ENCODE results near the gene GTF3C4.

GTF3C4 gene

DNA sequence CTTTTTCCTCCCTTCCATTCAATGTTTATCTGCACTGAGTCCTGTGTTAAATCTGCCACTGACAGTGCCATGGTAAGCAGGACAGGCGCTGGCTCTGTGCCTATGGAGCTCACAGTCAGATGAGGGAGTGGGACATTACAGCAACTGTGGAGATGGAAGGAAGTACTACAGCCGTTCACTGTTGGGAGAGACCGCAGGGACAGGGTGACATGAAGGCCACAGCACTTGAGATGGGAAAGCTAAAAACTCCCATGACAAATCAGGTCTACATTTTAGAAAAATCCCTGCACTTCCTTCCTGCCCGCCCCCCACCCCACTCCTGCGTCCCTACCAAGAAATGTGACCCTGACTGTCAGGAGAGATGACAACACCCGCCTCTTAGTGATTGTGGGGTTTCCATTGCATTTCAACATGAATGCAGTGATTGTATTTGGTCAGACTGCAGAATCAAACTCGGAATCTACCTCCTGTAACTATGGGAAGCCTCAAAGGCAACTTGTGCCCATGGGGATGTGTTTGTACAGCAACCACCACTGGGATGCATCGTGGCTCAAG lies 56.4 kb downstream of the GTF3C4 start:
- H3K27me3 ChIP-seq, result peaks cover 0 to 30% of the 10 kb centered on the region in 2 donors
- H3K9me3 ChIP-seq, result no peaks in the 10 kb centered on the region
- no peaks in the 10 kb centered on the region for H3K4me1 ChIP-seq
- H3K27ac ChIP-seq, result no peak overlapping the region
- H3K36me3 ChIP-seq, result no peaks in the 10 kb centered on the region
- H3K4me3 ChIP-seq, result no peak overlapping the region
- TF ChIP-seq, protein P1, sequence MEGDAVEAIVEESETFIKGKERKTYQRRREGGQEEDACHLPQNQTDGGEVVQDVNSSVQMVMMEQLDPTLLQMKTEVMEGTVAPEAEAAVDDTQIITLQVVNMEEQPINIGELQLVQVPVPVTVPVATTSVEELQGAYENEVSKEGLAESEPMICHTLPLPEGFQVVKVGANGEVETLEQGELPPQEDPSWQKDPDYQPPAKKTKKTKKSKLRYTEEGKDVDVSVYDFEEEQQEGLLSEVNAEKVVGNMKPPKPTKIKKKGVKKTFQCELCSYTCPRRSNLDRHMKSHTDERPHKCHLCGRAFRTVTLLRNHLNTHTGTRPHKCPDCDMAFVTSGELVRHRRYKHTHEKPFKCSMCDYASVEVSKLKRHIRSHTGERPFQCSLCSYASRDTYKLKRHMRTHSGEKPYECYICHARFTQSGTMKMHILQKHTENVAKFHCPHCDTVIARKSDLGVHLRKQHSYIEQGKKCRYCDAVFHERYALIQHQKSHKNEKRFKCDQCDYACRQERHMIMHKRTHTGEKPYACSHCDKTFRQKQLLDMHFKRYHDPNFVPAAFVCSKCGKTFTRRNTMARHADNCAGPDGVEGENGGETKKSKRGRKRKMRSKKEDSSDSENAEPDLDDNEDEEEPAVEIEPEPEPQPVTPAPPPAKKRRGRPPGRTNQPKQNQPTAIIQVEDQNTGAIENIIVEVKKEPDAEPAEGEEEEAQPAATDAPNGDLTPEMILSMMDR (IDR thresholded peaks at IDR 0.05), result no peak
- intact Hi-C loops (cut with DNase I; ENCODE audit: low total_unique reads), result no loop called here
- DNase-seq, result peak in 1 of 2 donors; percentile 15

DNA sequence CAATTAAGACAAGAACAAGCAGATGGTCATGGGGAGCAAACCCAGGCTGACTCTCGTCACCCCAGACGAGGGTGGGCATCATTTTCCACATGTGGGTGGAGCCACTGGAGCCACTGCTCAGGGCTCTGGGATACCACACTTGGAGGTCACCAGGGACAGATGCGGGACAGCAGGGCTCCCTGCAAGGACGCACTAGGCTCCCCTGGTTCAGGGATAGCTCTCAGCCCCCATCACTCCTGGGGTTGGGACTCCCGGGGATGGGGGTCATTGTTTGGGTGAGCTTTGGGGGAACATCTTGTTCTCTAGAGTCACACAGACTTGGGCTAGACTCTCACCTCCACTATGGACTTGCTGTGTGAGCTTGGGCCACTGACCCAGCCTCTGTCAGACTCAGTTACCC lies 57.8 kb downstream of the GTF3C4 start:
- Histone ChIP-seq H3K4me3 (no peak overlapping the region), H3K27ac (no peak overlapping the region), H3K9me3 (no peaks in the 10 kb centered on the region), H3K27me3 (peaks cover 0 to 23% of the 10 kb centered on the region in 2 donors), H3K36me3 (no peaks in the 10 kb centered on the region), H3K4me1 (no peaks in the 10 kb centered on the region)
- no peak for DNase-seq
- intact Hi-C loops (cut with DNase I; ENCODE audit: low total_unique reads), result no loop called here
- TF ChIP-seq, protein P1 (IDR thresholded peaks at IDR 0.05), result no peak

DNA sequence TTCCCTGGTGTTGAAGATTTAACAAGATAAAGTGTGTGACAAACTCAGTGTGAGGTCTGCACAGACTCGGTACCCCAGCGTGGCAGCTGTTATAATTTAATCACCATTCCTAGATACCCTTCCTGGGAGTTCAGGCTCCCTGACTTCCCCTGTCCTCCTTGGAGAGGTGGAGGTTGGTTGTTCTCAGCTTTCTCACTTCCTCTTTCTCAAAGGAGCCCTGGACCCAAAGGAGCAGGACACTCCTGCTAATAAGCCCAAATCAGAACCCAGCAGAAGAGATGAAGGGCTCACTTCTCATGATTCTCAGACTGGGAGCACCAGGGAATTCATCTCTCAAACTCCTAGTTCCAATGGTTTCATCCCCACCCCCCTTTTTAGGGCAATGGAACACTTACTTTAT lies 58.2 kb downstream of the GTF3C4 start:
- H3K36me3 ChIP-seq, result no peaks in the 10 kb centered on the region
- no peak for DNase-seq
- H3K4me1 ChIP-seq, result no peaks in the 10 kb centered on the region
- H3K27ac ChIP-seq, result no peak overlapping the region
- peaks cover 0 to 24% of the 10 kb centered on the region in 2 donors for H3K27me3 ChIP-seq
- TF ChIP-seq, protein P1 (IDR thresholded peaks at IDR 0.05), result no peak
- H3K4me3 ChIP-seq, result no peak overlapping the region
- intact Hi-C loops (cut with DNase I; ENCODE audit: low total_unique reads), result no loop called here
- no peaks in the 10 kb centered on the region for H3K9me3 ChIP-seq

DNA sequence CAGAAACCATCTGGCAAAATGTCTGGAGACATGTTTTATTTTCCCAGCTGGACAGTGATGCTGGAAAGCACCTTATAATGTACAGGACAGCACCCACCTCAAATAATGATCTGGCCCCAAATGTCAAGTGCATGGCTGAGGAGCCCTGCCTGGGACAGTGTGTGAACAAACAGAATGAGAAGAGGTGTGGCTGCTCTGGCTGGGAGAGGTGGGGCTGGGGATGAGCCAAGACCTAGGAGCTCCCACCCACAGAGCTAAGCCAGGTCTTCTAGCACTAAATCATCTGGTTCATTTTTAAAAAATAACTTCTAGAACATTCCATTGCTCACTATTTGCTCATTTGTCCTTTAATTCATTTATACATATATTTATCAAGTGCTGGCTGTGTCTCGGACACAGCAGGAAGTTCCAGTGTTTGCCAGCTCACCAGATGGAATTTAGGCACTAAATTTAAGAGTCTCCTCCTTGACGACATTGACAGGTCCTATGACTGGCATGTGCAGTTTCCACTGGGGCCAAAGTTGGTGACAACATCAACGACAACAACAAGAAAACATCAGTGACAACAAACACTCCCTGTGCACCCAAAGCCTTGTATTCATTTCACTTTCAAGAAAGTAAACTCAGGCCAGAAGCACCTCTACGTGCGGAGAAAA lies 59.1 kb downstream of the GTF3C4 start:
- H3K4me3 ChIP-seq, result no peak overlapping the region
- no peaks in the 10 kb centered on the region for H3K4me1 ChIP-seq
- intact Hi-C loops (cut with DNase I; ENCODE audit: low total_unique reads), result no loop called here
- DNase-seq, result no peak
- H3K27me3 ChIP-seq, result peaks cover 0 to 28% of the 10 kb centered on the region in 2 donors
- TF ChIP-seq, protein P1 (IDR thresholded peaks at IDR 0.05), result no peak
- no peak overlapping the region for H3K27ac ChIP-seq
- no peaks in the 10 kb centered on the region for H3K36me3 ChIP-seq
- no peaks in the 10 kb centered on the region for H3K9me3 ChIP-seq

DNA sequence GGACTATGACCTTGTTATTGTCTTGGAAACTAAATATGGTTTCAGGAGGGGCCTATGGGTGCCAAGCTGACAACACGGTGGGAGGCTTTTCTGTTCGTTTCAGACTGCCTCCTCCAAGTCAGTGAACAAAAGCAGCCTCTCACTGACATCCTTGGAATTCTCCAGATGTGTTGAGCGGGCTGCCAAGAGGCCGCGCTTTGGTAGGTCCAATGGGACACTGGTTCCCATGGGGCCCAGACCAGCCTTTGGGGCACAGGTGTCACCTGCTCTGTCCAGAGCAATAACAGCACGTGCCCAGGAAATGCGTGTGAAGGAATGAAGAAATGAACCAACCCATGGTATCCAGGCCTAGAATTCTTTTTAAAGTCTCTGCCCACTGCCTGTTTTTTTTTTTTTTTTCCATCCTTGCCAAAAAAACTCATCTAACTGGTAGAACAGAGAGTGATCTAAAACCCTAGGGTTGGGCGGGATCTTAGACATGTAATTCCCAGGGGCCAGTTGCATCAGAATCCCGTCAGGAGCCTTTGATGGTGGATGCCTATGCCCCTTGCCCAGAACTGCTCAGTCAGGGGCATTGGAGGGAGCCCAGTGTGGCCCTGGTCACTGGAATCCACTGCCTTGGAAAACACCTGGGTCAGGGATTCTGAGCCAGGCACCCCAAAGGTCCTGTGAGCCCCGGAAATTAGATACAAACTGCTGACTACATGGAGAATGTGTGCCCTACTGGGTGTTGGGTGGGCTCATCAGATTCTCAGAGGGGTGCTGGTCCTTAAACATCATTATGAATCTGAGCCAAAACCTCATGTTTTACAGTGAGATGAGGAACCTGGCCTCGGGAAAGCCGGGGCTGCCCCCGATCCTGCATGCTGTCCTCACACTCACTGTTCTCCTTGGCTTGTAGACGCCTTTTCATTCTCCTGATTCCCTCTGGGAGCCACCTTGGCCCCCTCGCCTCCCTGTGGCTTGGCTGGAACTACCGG lies 60.1 kb downstream of the GTF3C4 start:
- no peak overlapping the region for H3K4me3 ChIP-seq
- peaks cover 0 to 37% of the 10 kb centered on the region in 2 donors for H3K27me3 ChIP-seq
- no peaks in the 10 kb centered on the region for H3K36me3 ChIP-seq
- no peak overlapping the region for H3K27ac ChIP-seq
- H3K4me1 ChIP-seq, result no peaks in the 10 kb centered on the region
- intact Hi-C loops (cut with DNase I; ENCODE audit: low total_unique reads), result no loop called here
- TF ChIP-seq, protein P1 (IDR thresholded peaks at IDR 0.05), result no peak
- H3K9me3 ChIP-seq, result no peaks in the 10 kb centered on the region
- no peak for DNase-seq
